KMS-11 (cell line): Measurements from ENCODE around the gene LSM10.

ENCODE experiments used
- H2AFZ ChIP-seq: fragments of 200-600 bp; sonication (generic); 2 replicates; pipeline ENCODE4 v1.6.1; 2016; ENCODE audit warnings: antibody characterized with exemption, mixed run types, low read depth
- H3K27ac ChIP-seq: fragments of 200-600 bp; sonication (generic); 2 replicates; pipeline ENCODE4 v1.6.1; 2016; ENCODE audit warnings: mild to moderate bottlenecking, mixed run types
- H3K27me3 ChIP-seq: fragments of 200-600 bp; sonication (generic); 2 replicates; pipeline ENCODE4 v1.6.1; 2017; ENCODE audit warnings: mild to moderate bottlenecking, low read depth, mixed run types, moderate library complexity; ENCODE audit not compliant: insufficient read depth
- H3K36me3 ChIP-seq: fragments of 200-600 bp; sonication (generic); 2 replicates; pipeline ENCODE4 v1.6.1; 2017; ENCODE audit warnings: mild to moderate bottlenecking, mixed run types; ENCODE audit not compliant: insufficient read depth
- H3K4me1 ChIP-seq: fragments of 200-600 bp; sonication (generic); 2 replicates; pipeline ENCODE4 v1.6.1; 2016; ENCODE audit warnings: mild to moderate bottlenecking, low read depth, mixed run types; ENCODE audit not compliant: poor library complexity, severe bottlenecking
- H3K4me2 ChIP-seq: fragments of 200-600 bp; sonication (generic); 2 replicates; pipeline ENCODE4 v1.7.0; 2016; ENCODE audit warnings: mild to moderate bottlenecking, mixed run types
- H3K4me3 ChIP-seq: fragments of 200-600 bp; sonication (generic); IDR thresholded peaks from 2 replicates; pipeline ENCODE4 v1.6.1; 2017; ENCODE audit warnings: low read depth, low read length, mixed read lengths; ENCODE audit not compliant: insufficient read depth
- H3K79me2 ChIP-seq: fragments of 200-600 bp; sonication (generic); 2 replicates; pipeline ENCODE4 v1.6.1; 2016; ENCODE audit warnings: low read depth, mixed run types; ENCODE audit not compliant: insufficient read depth
- H3K9ac ChIP-seq: fragments of 200-600 bp; sonication (generic); 2 replicates; pipeline ENCODE4 v1.6.1; 2016; ENCODE audit warnings: mild to moderate bottlenecking, mixed run types
- H4K20me1 ChIP-seq: fragments of 200-600 bp; sonication (generic); 2 replicates; pipeline ENCODE4 v1.6.1; 2016; ENCODE audit warnings: mild to moderate bottlenecking, mixed run types; ENCODE audit not compliant: insufficient read depth
- CTCF ChIP-seq: fragments of 200-600 bp; sonication (generic); conservative IDR thresholded peaks from 2 replicates; pipeline ENCODE4 v1.6.1; 2017; ENCODE audit warnings: low read depth, mild to moderate bottlenecking, antibody characterized with exemption, low read length, moderate library complexity, mixed read lengths

The LSM10 gene

GRCh38 chr1:36358514-36359084 lies 39.1 kb downstream of the LSM10 start:
- Histone ChIP-seq H3K4me1 (no peaks in the 10 kb centered on the region), H3K4me3 (no peak overlapping the region), H2AFZ (no peak overlapping the region), H3K4me2 (no peak overlapping the region), H3K9ac (no peak overlapping the region), H4K20me1 (no peaks in the 10 kb centered on the region), H3K27ac (no peak overlapping the region), H3K36me3 (no peaks in the 10 kb centered on the region), H3K79me2 (no peaks in the 10 kb centered on the region), H3K27me3 (no peaks in the 10 kb centered on the region)
- no peak for TF ChIP-seq CTCF

- Histone ChIP-seq H3K4me3 (no peak overlapping the region), H4K20me1 (no peaks in the 10 kb centered on the region), H3K79me2 (no peaks in the 10 kb centered on the region), H3K27ac (no peak overlapping the region), H3K36me3 (no peaks in the 10 kb centered on the region), H3K4me1 (no peaks in the 10 kb centered on the region), H3K27me3 (no peaks in the 10 kb centered on the region), H2AFZ (no peak overlapping the region), H3K4me2 (no peak overlapping the region), H3K9ac (no peak overlapping the region)
- no peak for TF ChIP-seq CTCF
Observed at GRCh38 chr1:36355811-36356210, 41.9 kb downstream of the LSM10 start.

- Histone ChIP-seq H3K36me3 (no peaks in the 10 kb centered on the region), H4K20me1 (no peaks in the 10 kb centered on the region), H3K27me3 (no peaks in the 10 kb centered on the region), H3K4me3 (no peak overlapping the region), H3K9ac (no peak overlapping the region), H2AFZ (no peak overlapping the region), H3K27ac (no peak overlapping the region), H3K4me1 (no peaks in the 10 kb centered on the region), H3K4me2 (no peak overlapping the region), H3K79me2 (no peaks in the 10 kb centered on the region)
- no peak for TF ChIP-seq CTCF
Observed at GRCh38 chr1:36354486-36354885, 43.2 kb downstream of the LSM10 start.

- Histone ChIP-seq H3K4me2 (no peak overlapping the region), H2AFZ (no peak overlapping the region), H3K79me2 (no peaks in the 10 kb centered on the region), H3K36me3 (no peaks in the 10 kb centered on the region), H3K4me1 (no peaks in the 10 kb centered on the region), H3K9ac (no peak overlapping the region), H3K27ac (no peak overlapping the region), H3K27me3 (no peaks in the 10 kb centered on the region), H4K20me1 (no peaks in the 10 kb centered on the region), H3K4me3 (no peak overlapping the region)
- TF ChIP-seq CTCF = no peak
Observed at GRCh38 chr1:36352910-36353878, 44.5 kb downstream of the LSM10 start.
